Measurements from ENCODE around the gene C12orf50.
"Not testable (repeated sequence)": the region's sequence is repeated elsewhere in the genome, so short reads cannot be mapped to it uniquely, and the experiment has no call there.

The C12orf50 gene

DNA sequence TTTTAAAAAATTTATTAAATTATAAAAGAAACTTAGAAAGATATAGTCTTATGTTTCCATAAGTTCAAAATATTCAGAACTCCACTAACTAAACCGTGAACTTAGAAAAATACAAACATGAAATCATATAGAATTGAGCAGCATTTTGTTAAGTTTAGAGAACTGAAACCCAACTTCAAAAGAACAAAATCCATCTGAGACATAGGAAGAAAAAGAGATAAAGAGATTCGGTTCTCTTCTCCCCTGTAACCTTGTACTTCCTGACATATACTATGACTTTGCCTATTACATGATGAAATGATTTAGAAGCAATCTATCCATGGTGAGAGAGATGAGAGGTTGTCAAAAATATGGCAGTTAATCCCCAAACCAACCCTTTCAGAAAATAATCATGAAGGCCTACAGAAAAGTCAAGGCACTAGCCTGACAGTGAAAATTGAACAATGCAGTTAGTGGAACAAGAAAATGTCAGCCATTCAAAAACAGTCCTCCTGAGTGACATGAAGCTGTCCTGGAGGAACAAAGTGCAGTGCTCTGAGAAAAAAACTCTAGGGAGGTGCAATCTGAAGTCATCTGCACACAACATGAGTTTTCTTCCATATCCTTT lies 44.0 kb downstream of the C12orf50 start:
- DNase-seq (ENCODE audit: low spot score), result no peak

DNA sequence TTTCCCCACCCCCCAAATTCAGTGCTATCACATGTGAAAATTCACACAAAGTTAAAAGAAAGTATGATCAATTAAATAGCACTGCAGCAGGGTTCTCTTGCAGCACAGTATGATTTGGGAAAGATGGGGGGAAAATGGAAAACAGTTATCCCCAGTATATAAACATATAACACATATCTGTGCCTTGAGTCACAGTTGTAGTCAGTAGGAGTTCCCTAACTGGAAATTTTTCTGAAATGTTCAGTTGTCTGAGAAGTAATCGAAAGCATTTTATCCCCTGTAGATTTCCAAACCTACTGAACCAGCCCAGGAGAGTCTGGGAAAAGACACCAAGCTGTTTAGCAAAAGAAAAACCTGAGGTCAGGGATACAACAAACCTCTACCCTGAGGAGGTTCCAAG lies 47.0 kb downstream of the C12orf50 start:
- DNase-seq (ENCODE audit: low spot score), result no peak

DNA sequence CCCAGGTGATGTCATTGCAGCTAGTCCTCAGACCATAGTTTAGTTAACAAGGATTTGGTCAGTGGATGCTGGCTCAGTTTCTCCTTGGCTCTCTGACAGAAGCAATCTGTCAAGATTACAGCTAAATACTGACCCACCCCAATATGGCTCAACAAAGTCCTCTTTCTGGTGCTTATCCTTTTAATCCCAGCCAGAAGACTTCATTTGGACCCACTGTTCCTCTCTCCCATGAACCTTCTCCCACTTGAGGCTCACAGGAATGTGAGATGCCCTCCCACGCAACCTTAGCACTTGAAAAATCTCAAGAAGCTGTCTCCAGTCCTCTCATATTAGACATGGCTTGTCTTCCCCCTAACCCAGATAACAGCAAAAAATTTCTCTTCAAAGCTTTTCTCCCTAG lies 47.7 kb downstream of the C12orf50 start:
- DNase-seq (ENCODE audit: low spot score), result no peak

DNA sequence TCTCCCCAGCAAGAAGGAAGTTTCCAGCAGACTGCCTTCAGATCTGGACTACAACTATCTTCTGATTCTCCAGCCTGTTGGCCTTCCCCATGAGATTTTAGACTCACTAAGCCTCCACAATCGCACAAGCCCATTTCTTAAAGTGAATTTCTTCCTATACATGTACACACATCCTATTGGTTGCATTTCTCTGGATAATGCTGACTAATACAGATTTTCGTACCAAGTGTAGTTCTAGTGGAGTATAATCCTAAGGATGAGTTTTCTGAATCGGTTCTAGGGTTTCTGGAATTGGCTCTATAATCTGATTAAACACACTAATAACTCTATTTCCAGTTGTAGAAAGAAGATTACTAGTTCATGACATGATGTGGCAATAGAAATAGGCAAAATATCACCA lies 53.3 kb downstream of the C12orf50 start:
- no peak for DNase-seq (ENCODE audit: low spot score)

DNA sequence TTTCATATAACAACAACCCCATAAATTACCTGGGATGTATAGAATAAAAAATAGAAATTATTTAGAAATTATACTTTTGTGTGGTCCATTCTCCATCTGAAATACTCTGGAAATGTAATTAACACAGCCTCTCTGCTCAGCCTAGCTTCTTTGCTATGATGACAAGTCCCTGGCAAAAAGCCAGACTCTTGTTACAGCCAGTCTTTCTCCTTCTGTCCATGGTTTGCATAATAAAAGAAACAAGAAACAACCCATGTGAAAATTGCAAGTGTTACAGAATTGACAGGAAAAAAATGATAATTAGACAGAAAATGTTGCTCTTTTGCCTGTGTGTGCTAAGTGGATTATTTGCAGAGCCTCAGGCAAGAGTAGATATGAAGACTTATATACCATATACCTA lies 61.3 kb downstream of the C12orf50 start:
- DNase-seq (ENCODE audit: low spot score), result no peak

DNA sequence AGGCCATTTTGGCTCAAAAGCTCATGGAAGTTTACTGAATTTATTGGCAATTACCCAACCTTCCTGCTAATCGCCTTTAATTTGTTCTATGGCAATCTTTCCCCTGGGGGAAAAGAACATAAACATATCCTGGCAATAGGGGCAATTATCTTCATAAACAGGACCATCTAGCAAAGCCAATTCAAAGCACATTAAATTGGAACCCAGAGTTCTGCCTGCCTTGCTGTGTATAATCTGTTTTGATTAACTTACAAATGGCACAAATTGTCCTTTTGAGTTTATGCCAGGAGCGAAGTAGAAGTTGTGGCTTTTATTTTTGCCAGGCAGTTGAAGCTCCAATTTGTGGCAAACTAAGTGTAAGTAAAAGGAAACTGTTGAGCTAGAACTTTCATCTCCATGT lies 68.6 kb downstream of the C12orf50 start:
- DNase-seq (ENCODE audit: low spot score), result no peak

DNA sequence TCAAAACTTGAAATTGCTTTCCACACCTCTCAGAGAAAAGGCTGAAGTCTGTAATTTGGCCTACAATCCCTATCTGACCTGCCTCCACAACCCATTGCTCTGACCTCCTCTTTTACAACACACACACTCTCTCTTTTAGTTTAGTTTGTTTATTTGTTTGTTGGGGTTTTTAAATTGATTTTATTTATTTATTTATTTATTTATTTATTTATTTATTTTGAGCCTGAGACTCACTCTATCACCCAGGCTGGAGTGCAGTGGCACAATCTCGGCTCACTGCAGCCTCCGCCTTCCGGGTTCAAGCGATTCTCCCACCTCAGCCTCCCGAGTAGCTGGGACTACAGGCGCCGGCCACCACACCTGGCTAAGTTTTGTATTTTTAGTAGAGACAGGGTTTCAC lies 75.2 kb downstream of the C12orf50 start:
- DNase-seq (ENCODE audit: low spot score), result not testable (repeated sequence)

DNA sequence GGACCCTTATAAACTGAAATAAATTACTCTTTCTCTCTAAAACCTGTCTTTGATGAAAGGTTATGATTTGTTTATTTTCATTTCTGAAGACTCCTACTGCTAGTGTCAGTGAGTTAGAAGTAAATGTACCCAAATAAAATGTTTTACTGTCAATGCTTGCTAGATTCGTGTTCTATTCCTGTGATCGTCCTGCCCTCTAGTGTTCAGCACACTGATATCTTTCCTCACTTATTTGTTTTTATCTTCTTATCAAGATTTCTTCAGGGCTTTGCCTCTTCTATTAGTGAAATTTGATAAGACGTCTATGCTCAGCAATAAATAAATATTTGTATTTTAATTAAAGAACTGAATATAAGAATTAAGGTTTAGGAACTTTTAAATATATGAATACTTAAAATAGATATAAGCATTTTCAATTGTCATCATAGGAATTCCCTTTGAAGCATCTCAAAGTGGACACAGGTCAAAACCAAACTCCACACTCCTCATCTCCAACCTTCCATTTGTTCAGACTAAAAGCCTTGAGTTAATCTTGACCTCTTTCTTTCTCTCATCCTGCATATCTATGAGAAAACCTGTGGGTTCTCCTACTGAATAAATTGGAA lies 75.8 kb downstream of the C12orf50 start:
- no peak for DNase-seq (ENCODE audit: low spot score)

DNA sequence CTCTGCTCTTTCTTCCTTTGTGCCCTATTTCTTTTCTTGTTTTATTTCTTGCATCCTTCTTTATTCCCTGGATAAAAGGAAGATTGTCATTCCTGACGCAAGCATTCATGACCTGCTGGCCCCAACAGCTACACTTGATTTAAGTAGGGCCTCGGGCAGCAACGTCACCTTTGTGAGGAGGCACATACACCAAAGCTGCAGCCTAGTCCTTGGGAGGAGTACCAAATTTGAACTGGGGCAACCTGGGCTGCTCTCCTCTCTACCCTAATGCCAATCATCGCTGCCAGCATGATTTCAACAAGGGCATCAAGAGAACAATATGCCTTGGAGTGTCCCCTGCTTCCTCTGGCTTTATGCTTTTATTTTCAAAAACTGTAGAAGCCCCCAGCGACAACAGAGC lies 76.4 kb downstream of the C12orf50 start:
- no peak for DNase-seq (ENCODE audit: low spot score)

DNA sequence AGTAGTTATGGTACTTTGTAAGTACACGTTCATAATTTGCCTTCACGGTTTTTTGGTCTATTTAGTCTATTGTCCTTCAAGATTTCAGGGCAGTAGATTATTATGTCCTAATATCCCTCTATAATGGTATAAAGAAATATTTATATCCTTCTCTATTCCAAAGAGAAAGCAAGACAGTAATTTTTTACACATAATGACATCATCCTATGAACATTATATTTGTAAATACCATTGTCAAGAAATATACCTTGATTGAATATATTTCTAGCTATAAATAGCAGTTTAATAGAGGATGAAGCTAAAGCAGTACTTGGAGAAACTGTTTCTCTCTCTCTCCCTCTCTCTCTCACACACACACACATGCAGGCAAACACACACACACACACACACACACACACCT lies 77.0 kb downstream of the C12orf50 start:
- DNase-seq (ENCODE audit: low spot score), result no peak

DNA sequence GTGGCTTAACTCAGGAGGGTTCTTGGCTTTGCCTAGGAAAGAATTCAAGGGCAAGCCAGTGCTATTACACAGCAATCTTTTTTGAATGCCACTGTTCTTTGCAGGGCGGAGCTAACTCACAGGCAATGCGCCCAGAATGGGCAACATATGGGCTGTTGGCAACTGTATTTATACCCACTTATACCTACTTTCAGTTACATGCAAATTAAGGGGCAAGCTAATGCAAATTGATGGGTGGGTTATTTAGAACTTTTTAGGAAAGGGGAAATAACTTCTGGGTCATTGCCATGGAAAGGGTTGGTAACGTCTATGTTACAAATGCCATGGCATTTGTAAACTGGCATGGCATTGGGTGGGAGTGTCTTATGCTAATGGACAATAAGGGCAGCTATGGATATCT lies 85.4 kb downstream of the C12orf50 start:
- no peak for DNase-seq (ENCODE audit: low spot score)

DNA sequence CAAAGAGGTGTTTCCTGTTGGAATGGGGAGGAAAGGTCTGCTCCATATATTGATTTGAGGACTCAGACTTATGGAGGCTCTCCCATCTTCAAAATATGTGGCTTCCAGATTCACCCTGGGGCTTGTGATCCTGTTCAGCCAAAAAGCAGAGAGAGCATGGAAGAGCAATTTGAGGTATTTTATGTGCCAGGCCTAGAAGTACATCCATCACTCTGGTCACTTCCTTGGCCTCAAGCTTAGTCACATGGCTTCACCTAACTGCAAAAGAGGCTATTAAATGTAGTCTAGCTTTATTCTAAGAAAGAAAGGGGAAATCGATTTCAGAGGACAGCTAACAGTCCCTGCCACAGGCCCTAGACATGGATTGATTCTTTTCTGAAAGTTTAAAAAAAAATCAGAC lies 86.2 kb downstream of the C12orf50 start:
- DNase-seq (ENCODE audit: low spot score), result no peak

DNA sequence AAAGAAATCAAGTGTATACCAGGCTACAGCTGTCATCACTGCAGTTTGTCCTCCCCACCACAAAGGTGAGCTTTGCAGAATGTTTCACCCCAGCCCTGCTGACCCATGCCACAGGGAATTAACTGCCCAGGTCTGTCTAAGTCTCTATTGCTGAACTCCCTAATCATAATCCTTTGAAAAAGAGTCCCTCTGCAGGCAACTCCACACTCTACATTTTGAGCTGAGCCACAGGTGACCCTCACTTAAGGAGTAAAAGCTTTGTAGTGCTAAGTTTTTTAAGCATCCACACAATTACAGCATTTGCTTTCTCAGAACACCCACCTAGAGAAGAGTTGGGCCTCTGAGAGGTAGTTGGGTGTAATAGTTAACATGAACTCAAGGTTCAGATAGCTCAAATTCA lies 90.0 kb downstream of the C12orf50 start:
- no peak for DNase-seq (ENCODE audit: low spot score)

DNA sequence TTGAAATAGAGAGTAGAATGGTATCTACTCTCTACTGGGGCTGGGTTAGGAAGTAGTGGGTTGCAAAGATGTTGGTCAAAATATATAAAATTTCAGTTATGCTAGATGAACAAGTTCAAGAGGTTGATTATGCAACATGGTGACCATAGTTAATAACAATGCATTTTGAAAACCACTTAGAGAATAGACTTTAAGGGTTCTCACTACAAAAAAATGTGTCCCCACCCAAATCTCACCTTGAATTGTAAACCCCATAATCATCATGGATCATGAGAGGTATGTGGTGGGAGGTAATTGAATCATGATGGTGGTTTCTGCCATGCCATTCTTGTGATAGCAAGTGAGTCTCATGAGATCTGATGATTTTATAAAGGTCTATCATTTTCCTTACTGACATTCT lies 94.0 kb downstream of the C12orf50 start:
- DNase-seq (ENCODE audit: low spot score), result no peak

DNA sequence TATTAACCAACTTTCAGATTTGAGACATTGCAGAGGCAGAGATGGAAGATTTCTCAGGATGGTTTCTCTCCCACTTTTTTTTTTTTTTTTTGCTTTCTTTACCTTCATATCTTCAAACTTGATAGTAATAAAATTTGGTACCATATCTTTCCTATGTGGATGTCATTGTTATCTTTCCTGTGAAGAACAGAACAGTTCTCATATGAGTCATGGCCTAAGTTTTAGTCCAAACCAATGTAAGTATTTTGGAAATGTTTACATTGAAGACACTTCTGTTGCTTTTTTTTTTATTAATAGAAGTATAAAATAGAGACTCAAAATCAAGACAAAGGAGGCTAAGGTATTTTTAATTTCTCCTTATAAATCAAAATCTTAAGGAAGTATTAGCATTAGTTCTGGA lies 95.2 kb downstream of the C12orf50 start:
- DNase-seq (ENCODE audit: low spot score), result no peak

DNA sequence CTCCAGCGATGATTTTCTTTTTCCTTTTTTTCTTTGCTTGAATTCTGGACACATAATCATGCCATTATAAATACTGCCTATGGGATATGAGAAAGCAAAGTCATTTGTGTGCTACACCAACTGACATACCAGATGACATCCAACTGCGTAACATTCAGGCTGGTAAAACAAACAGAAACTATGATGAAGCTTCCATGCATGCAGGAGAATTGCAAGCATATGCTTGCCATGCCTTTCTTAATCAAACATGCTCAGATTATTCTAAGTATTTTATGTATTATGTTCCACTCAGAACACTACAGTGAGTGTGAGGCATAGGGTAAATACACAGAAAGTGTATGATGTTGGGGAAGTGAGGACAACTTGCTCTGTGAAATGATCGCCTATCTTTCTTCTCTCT lies 97.4 kb downstream of the C12orf50 start:
- no peak for DNase-seq (ENCODE audit: low spot score)

DNA sequence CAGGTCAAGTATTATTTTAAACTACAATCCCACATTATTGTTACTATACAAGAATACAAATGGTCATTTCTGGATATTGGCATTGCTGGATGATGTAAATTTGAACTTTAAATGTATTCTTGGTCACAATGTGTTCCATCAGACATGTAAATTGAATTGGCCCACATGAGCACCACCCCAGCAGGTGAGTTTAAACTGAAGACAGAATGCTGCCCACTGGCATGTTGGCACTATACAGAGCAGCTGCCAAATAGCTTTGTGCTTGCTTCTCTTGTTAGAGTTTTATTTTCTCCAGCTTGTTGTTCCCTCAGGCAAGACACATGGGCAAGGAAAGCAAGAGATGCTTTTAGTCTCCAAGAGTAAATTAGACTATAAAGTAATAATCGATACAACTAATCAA lies 98.6 kb downstream of the C12orf50 start:
- DNase-seq (ENCODE audit: low spot score), result no peak
